ENCODE results near the gene KATNB1.

Gene KATNB1

DNA sequence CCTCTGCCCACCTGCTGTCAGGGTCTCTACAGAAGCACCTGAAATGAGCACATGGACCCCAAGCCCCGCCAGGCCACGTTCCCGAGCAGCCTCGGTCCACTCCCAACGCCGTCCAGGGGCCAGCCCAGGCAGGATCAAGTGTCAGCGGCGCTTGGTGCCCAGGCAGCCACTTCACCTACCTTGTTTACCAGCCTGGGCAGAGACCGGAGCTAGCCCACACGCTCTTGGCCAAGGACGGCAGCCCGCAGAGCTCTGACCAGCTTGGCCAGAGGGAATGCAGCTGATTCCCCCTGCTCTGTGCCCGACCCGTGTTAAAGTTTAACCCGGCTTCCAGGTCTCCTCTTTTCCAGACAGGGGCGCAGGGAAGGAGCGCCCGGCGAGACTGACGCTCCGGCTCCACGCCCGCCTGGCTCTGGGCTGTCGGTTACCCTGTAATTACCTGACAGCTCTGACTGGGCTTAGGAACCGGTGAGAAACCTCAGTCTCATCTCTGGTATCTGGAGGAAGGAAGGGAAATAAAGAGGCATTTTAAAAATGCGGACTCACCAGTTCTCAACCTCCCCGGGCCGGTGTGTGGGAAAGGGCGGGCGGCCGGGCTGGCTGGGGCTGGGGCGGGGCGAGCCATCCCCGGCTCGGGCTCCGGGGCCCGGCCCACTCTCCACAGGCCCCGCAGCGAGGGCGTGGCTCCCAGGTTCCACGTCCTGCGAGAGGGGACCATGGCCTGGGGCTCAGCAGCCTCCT is 62.1 kb downstream of the KATNB1 start:
- no peak for DNase-seq

- no peak for DNase-seq
These were observed 62.8 kb downstream of the KATNB1 start for GRCh38 chr16:57798267-57798810.

DNA sequence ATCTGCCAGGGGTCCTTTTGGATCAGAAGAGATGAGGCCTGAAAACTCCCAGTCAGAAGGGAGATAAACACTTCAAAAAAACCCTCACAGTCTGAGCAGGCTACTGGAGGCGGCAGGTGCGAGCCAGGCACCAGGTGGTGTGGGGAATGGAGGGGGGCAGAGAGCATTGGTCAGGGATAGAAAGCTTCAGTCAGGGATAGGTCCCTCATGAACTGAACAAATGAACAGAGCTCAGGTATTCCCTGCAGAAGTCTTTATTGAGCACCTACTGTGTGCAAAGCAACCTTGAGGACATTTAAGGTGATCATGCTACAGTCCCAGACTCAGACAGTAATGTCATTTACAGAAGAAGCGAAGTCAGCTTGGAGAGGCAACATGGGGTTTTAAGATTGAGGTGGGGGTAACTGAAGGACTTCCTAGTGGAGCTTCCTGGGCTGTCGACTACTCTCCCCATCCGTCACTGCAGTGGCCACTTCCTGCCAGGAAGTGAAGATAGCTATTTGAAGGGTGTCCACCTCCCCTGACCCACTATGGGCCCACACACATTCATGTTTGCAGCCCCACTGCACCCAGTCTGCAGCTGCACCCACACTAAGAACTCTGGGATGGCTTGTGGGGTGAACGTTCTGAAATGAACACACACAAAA is 63.5 kb downstream of the KATNB1 start:
- DNase-seq: no peak

DNA sequence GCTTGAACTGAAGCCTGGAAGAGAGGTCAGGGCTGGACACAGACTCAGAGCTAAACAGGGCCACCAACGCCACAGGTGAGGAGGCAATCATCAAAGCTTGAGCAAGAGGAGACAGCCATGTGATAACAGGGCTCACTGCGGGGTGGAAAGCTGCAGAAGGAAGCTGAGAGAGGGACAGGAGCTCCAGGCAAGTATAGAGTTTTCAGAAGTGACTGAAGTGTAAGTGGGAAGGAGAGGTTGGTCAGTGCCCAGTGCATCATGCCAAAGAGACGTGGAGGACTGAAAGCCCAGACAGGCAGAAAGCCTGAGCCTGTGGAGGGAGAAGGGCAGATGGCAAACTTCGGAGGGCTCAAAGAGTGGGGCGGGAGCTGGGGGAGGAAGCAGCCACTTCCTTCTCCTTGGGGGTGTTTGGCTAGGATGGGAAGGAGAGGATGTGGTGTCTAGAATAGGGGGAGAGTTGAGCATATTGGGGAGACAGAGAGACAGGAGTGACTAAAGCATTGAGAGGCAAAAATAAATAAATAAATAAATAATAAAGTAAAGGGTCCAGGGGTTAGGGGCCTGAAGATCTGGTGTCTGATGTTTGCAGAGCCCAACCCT is 64.1 kb downstream of the KATNB1 start:
- no peak for DNase-seq

DNA sequence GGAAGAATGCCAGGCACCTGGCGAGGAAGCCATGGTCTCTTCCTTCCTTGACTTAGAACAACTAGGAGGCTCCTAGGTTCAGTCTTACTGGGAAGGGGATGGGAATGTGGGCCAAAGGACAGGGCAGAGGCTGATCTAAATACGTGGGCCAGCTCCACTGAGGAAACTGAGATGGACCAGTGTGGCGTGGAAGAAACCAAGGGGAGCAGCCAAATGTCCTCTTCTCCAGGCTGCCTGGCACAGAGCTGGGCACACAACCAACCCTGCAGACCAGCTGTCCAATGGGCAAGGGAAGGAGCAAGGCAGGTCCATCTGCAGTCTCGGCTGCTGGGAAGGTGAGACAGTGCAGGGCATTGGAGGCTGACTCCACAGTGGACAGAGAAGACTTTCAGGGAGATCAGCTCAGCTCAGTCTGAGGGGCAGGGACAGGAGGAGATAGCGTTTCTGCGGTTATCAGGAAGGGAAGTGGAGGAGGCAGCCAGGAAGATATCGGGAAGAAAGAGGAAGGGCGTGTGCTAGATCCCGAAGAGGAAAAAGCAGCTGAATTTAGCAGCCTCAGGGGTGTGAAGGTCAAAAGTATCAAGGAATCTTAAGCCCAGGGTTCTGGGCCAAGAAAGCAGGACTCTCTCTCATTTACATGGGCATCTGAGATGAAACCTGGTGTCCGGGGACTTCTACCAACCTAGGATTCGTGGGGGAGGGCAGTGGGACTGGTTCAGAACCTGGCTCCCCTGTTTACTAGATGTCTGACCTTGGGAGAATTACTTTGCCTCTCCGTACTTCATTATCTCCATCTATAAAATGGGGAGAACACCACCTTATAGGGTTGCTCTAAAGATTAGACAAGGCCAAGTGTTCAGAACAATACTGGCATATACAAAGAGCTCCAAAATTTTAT is 64.9 kb downstream of the KATNB1 start:
- DNase-seq: no peak

DNA sequence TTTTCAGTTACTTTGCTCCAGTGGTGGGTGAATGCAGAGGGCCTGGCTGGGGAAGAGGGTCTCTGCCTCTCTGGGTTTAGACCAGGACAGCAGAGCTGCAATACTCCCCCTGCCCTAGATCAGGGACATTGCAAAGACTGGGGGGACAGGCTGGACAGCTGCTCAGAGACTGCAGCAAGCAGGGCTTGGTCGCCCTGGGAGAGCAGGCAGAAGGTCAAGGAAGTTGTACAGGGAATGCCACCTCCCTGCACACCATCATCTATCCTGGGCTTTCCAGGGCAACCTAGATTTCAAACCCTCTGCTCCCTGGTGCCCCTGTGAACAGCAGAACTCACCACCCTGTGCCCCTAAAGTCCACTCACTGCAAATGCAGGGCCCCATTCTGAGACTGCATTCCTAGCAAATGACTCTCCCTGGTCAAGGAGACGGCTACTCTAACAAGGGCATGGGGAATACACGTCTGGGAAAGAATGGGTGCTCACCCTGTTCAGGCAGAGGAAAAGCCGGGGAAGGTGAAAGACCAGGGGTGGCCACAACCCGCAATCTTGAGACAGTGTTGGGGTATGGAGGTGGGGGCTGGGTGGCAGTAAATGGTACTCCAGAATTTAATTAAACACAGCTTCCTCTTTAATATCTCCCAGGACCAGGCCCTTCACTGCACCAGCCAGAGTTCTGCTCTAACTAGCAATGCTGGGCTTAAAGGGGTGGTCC is 65.7 kb downstream of the KATNB1 start:
- no peak for DNase-seq

GRCh38 chr16:57801809-57802340 is 66.3 kb downstream of the KATNB1 start:
- DNase-seq: no peak

GRCh38 chr16:57802341-57803133 is 67.0 kb downstream of the KATNB1 start, which contains the start of gene KIFC3:
Gene KIFC3 (minus strand): TSS chr16:57802491. CDS start chr16:57798243, 4,248 bp downstream.
- DNase-seq: peak; percentile 71 to 75

GRCh38 chr16:57803134-57803990 is 67.8 kb downstream of the KATNB1 start:
- no peak for DNase-seq

DNA sequence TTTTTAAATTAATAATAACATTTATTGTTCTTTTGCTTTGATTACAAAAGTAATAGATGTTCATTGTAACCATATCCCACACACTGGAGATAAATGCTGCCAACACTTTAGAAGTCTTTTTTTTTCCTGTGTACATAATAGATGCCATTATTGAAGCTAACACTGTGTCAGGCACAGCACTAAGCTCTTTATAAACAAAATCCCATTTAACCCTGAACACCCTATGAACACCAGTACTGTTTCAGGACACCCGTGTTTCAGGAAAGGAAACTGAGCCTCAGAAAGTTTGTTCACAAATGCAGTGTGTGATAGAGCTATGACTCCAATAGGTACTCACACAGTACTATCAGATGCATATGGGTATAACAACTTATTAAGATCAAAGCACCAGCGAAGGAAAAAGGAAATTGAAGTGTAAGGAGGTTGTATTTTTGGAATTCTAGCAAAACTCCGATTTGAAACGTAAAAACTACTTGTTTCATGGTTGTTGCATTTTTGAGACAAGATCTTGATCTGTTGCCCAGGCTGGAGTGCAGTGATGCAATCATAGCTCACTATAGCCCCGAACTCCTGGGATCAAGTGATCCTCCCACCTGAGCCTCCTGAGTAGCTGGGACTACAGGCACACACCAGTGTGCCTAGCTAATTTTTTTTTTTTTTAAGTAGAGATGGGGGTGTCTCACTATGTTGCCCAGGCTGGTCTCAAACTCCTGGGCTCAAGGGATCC is 68.7 kb downstream of the KATNB1 start:
- no peak for DNase-seq

DNA sequence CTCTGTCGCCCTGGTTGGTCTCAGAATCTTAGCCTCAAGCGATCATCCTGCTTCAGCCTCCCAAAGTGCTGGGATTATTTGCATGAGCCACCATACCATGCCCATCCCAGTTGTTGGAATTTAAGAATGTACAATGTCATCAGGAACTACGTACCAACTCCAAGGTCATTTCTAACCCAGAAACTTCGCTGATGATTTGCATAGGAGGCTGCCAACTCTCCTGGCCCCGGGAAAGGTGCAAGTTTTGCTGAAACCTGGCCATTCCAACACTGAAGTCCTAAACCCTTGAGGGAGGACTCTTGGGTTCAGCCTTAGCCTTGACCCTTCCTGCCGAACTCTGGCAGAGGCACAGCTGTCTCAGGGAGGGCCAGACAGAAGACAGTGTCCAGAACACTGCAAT is 69.6 kb downstream of the KATNB1 start:
- DNase-seq: no peak
